Caco-2 (cell line): ENCODE data around the gene PLXNA2. TPM values are rescaled to one million over a fixed set of nuclear protein-coding genes. Genes with fewer than 3 reads are reported as not detected.

Experiments
- BruUV-seq: library from RNA; stranded (reverse); fragments of 400-500 nt; replicated peaks from 2 replicates; lab custom pipeline; 2021; lab: Mats Ljungman, UMichigan
- CTCF ChIA-PET: fragments of 300-600 bp; sonication (Branson Sonifier 250); formaldehyde crosslinking; loops from one replicate; lab custom pipeline; 2022; ENCODE audit warnings: antibody characterized with exemption; lab: Charles Lee
- POLR2A ChIA-PET: fragments of 300-600 bp; sonication (Branson Sonifier 250); formaldehyde crosslinking; loops from one replicate; lab custom pipeline; 2022; ENCODE audit warnings: antibody characterized with exemption; lab: Charles Lee
- DNase-seq, 2 experiments: peaks; one replicate each; pipeline versions ENCODE4 v3.0.0 to v3.0.0-alpha.2; 2020 to 2022
- H3K27me3 ChIP-seq: replicated peaks from 2 replicates; pipeline ENCODE4 v1.6.0; 2011; ENCODE audit warnings: low read length; ENCODE audit not compliant: control insufficient read depth, insufficient read depth
- H3K36me3 ChIP-seq: 2 replicates; pipeline ENCODE4 v1.5.1; 2011; ENCODE audit warnings: low read length; ENCODE audit not compliant: control insufficient read depth, insufficient read depth
- H3K4me1 ChIP-seq: fragments of 250-450 bp; sonication (Bioruptor Pico); 2 replicates; pipeline ENCODE4 v1.5.1; 2020; ENCODE audit warnings: mild to moderate bottlenecking
- H3K4me3 ChIP-seq: 2 replicates; pipeline ENCODE4 v1.5.1; 2011; ENCODE audit warnings: low read depth, mild to moderate bottlenecking, control low read depth, low read length
- H3K9me3 ChIP-seq: fragments of 250-450 bp; sonication (Bioruptor Pico); 2 replicates; pipeline ENCODE4 v1.5.1; 2020; ENCODE audit warnings: mild to moderate bottlenecking, moderate library complexity
- H3K27ac Mint-ChIP-seq: one replicate; pipeline ENCODE4 v1.8.0; 2022; ENCODE audit warnings: mixed read lengths; ENCODE audit not compliant: unreplicated experiment
- H3K27me3 Mint-ChIP-seq: one replicate; pipeline ENCODE4 v1.8.0; 2022; ENCODE audit warnings: mixed read lengths; ENCODE audit not compliant: insufficient read depth, unreplicated experiment
- H3K36me3 Mint-ChIP-seq: one replicate; pipeline ENCODE4 v1.8.0; 2022; ENCODE audit warnings: mild to moderate bottlenecking, mixed read lengths; ENCODE audit not compliant: insufficient read depth, unreplicated experiment
- H3K4me1 Mint-ChIP-seq: one replicate; pipeline ENCODE4 v1.8.0; 2022; ENCODE audit warnings: low read depth, mixed read lengths; ENCODE audit not compliant: unreplicated experiment
- H3K4me3 Mint-ChIP-seq: one replicate; pipeline ENCODE4 v1.8.0; 2022; ENCODE audit warnings: mild to moderate bottlenecking, moderate library complexity, mixed read lengths; ENCODE audit not compliant: unreplicated experiment
- H3K9me3 Mint-ChIP-seq: one replicate; pipeline ENCODE4 v1.8.0; 2022; ENCODE audit warnings: mixed read lengths; ENCODE audit not compliant: unreplicated experiment
- intact Hi-C: fragments of 100-400 bp; cut with micrococcal nuclease; formaldehyde crosslinking; loops from one replicate; pipeline ENCODE4 v1.10.0; 2022; ENCODE audit not compliant: unreplicated experiment
- total RNA-seq: library from RNA; stranded (reverse); gene quantifications from 2 replicates; pipeline ENCODE4 v1.2.3, GENCODE V29; 2022
- TF ChIP-seq, protein P1 (sequence below), 2 experiments: fragments of 200-600 bp in 1 of 2; IDR thresholded peaks; 1 replicate in 1 of 2; 2 replicates in 1 of 2; pipeline versions ENCODE4 v1.5.1 to v1.8.0; 2011 to 2022; ENCODE audit warnings: antibody characterized with exemption in 1 of 2, control low read depth in 1 of 2, inconsistent platforms in 1 of 2, low read depth in 1 of 2, low read length in 1 of 2, mild to moderate bottlenecking in 1 of 2, moderate library complexity in 1 of 2; ENCODE audit not compliant: insufficient read depth in 1 of 2, severe bottlenecking in 1 of 2, unreplicated experiment in 1 of 2

Gene PLXNA2
- total RNA-seq, 1 experiment from 2014 or later = 3.2 TPM

DNA sequence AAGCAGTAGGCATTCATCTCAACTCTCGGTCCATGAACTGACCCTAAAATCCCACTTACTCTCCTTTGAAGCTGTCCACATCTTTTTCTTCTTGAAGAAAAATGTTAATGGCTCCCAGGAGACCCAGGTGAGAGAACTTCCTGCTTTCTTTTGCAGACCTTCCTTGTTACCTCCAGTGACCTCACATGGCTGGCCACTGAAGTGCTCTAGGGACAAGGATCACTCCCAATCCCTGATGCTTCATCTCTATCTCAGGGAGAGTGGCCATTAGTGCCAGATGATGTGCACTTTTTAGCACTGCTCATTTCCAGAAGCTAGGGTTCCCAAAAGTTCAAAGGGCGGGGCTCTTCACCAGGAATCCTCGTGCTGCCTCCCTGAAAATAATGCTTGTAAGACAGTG lies 16.2 kb downstream of the PLXNA2 start:
- ChIA-PET CTCF (interaction anchor here (0.8 kb wide), 1 partner anchor 12 kb away, joined by 3 read pairs; no protein-coding TSS in a partner anchor), POLR2A (no interaction called here)
- H3K9me3 Mint-ChIP-seq = no peaks in the 10 kb centered on the region
- no peak for DNase-seq
- Histone ChIP-seq H3K27me3 (no peaks in the 10 kb centered on the region), H3K9me3 (no peaks in the 10 kb centered on the region), H3K4me1 (0 out of 2 replicates have a peak, but pooled peaks cover 7% of the 10 kb centered on the region), H3K4me3 (no peak overlapping the region), H3K36me3 (no peaks in the 10 kb centered on the region)
- intact Hi-C loops = no loop called here
- no peak overlapping the region for H3K4me3 Mint-ChIP-seq
- TF ChIP-seq, protein P1, sequence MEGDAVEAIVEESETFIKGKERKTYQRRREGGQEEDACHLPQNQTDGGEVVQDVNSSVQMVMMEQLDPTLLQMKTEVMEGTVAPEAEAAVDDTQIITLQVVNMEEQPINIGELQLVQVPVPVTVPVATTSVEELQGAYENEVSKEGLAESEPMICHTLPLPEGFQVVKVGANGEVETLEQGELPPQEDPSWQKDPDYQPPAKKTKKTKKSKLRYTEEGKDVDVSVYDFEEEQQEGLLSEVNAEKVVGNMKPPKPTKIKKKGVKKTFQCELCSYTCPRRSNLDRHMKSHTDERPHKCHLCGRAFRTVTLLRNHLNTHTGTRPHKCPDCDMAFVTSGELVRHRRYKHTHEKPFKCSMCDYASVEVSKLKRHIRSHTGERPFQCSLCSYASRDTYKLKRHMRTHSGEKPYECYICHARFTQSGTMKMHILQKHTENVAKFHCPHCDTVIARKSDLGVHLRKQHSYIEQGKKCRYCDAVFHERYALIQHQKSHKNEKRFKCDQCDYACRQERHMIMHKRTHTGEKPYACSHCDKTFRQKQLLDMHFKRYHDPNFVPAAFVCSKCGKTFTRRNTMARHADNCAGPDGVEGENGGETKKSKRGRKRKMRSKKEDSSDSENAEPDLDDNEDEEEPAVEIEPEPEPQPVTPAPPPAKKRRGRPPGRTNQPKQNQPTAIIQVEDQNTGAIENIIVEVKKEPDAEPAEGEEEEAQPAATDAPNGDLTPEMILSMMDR (IDR thresholded peaks at IDR 0.05; ENCODE audit: insufficient read depth in 1 of 2, low read depth in 1 of 2, low read length in 1 of 2, severe bottlenecking in 1 of 2, unreplicated experiment in 1 of 2) = no peak
- no TSS peak for BruUV-seq
- H3K4me1 Mint-ChIP-seq = peaks cover 12% of the 10 kb centered on the region
- H3K36me3 Mint-ChIP-seq = no peaks in the 10 kb centered on the region
- no peak overlapping the region for H3K27ac Mint-ChIP-seq
- no peaks in the 10 kb centered on the region for H3K27me3 Mint-ChIP-seq

DNA sequence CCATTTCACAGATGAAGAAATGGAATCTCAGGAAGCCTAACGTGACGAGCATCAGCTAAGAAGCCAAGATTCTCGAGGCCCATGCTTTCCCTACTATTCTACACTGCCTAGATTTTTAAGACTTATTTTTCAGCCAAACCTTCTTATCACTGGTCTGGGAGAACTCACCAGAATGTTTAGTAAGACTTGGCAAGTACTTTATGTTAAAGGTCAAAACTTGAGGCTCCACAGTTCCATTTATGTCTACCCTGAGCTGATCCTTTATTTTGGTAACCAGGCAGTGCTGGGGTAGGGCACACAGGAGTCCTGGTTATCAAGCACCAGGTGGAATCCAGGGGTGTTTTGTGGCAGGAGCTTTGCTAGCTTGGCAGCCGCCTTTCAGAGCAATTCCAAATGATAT lies 16.8 kb downstream of the PLXNA2 start:
- H3K36me3 Mint-ChIP-seq = no peaks in the 10 kb centered on the region
- BruUV-seq = no TSS peak
- no peaks in the 10 kb centered on the region for H3K36me3 ChIP-seq
- intact Hi-C loops = no loop called here
- H3K27me3 Mint-ChIP-seq = no peaks in the 10 kb centered on the region
- ChIA-PET POLR2A (no interaction called here), CTCF (interaction anchor here (0.8 kb wide), 1 partner anchor 12 kb away, joined by 3 read pairs; no protein-coding TSS in a partner anchor)
- no peaks in the 10 kb centered on the region for H3K9me3 Mint-ChIP-seq
- H3K27me3 ChIP-seq = no peaks in the 10 kb centered on the region
- no peak overlapping the region for H3K4me3 ChIP-seq
- H3K4me1 ChIP-seq = 0 out of 2 replicates have a peak, but pooled peaks cover 7% of the 10 kb centered on the region
- no peaks in the 10 kb centered on the region for H3K9me3 ChIP-seq
- peaks cover 12% of the 10 kb centered on the region for H3K4me1 Mint-ChIP-seq
- no peak overlapping the region for H3K27ac Mint-ChIP-seq
- no peak overlapping the region for H3K4me3 Mint-ChIP-seq
- TF ChIP-seq, protein P1 (IDR thresholded peaks at IDR 0.05; ENCODE audit: insufficient read depth in 1 of 2, low read depth in 1 of 2, low read length in 1 of 2, severe bottlenecking in 1 of 2, unreplicated experiment in 1 of 2) = no peak
- no peak for DNase-seq

DNA sequence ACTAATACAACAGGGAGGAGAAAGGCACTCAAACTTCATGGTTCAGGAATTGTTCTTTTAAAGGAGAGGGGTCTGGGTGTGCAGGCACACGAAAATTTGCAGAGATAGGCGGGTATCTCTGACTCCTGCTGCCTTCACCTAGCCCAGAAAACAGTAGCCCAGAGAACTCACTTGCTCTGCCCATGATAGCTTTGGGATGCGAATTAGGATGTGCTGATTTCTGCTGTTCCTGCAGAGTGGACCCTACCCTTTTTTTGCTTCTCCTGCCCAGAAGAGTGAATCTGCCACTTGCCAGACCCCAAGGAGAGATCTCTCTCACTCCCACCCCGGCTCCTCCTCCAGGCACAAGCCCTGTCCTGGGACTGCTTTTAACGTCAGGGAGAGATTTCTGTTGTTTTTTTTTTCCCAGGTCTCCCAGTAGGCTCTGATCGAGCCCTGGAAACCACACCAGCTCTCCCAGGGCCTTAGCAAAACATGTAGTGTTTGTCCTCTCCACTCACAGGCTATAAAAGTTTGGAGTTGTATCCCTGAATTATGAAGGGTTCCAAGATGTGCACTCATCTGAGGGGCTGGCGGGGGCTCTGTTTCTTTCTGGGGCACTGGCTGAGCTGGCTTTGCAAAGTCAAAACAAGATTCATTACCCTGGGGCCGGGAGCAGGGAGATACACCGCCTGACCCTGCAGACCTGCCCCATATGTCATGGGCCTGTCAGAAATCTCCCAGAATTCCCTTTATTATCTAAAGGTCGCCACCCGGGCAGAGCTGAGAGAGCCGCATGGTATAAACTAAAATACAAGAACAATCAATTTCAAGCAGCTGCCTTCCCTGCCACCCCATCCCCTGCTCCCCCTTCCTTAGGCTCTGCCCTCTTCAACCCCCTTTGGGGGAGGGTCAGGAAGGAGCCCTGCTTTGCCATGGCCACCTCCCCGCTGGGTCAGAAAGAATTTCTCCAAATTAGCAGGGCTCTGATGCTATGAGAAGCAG lies 17.9 kb downstream of the PLXNA2 start:
- Mint-ChIP-seq H3K9me3 (no peaks in the 10 kb centered on the region), H3K27me3 (no peaks in the 10 kb centered on the region), H3K27ac (no peak overlapping the region), H3K4me1 (peaks cover 8% of the 10 kb centered on the region), H3K36me3 (no peaks in the 10 kb centered on the region), H3K4me3 (no peak overlapping the region)
- no TSS peak for BruUV-seq
- intact Hi-C loops = no loop called here
- Histone ChIP-seq H3K4me1 (peaks cover 7% of the 10 kb centered on the region; the same call in 1 of the 2 replicates), H3K4me3 (no peak overlapping the region), H3K36me3 (no peaks in the 10 kb centered on the region), H3K27me3 (no peaks in the 10 kb centered on the region), H3K9me3 (no peaks in the 10 kb centered on the region)
- ChIA-PET POLR2A (no interaction called here), CTCF (no interaction called here)
- no peak for DNase-seq
- TF ChIP-seq, protein P1 (IDR thresholded peaks at IDR 0.05; ENCODE audit: insufficient read depth in 1 of 2, low read depth in 1 of 2, low read length in 1 of 2, severe bottlenecking in 1 of 2, unreplicated experiment in 1 of 2) = no peak
